Activated T-helper 1 cell treated with anti-CD3 and anti-CD28 coated beads, Interleukin-12 subunit alpha, Interleukin-12 subunit beta, Interleukin-2, Interleukin-4 antibody, amounts not matched to agents 30 ng/mL and 10 ng/mL and 1 ng/mL, durations not matched to agents 14 hours and 24 hours and 36 hours (primary cell): Measurements from ENCODE around the gene WSCD1. TPM values are rescaled to one million over a fixed set of nuclear protein-coding genes. Genes with fewer than 3 reads are reported as not detected.

ENCODE experiments used
- DNase-seq: peaks from one replicate; pipeline ENCODE4 v3.0.0; 2021; ENCODE audit warnings: low spot score
- H3K27ac Mint-ChIP-seq: one replicate; pipeline ENCODE4 v1.8.0; 2021; ENCODE audit warnings: mild to moderate bottlenecking, mixed read lengths
- H3K27me3 Mint-ChIP-seq: one replicate; pipeline ENCODE4 v1.8.0; 2022; ENCODE audit warnings: mild to moderate bottlenecking, moderate library complexity, mixed read lengths; ENCODE audit not compliant: insufficient read depth
- H3K36me3 Mint-ChIP-seq: one replicate; pipeline ENCODE4 v1.8.0; 2021; ENCODE audit warnings: low read depth, mixed read lengths
- H3K4me1 Mint-ChIP-seq: one replicate; pipeline ENCODE4 v1.8.0; 2021; ENCODE audit warnings: low read depth, mixed read lengths
- H3K4me3 Mint-ChIP-seq: one replicate; pipeline ENCODE4 v1.8.0; 2021; ENCODE audit warnings: mild to moderate bottlenecking, moderate library complexity, mixed read lengths
- H3K9me3 Mint-ChIP-seq: one replicate; pipeline ENCODE4 v1.8.0; 2021; ENCODE audit warnings: mixed read lengths
- intact Hi-C: fragments of 100-400 bp; cut with micrococcal nuclease; formaldehyde crosslinking; loops from one replicate; pipeline ENCODE4 v1.15.1; 2024
- total RNA-seq: library from RNA; stranded (reverse); gene quantifications from 2 replicates; pipeline ENCODE4 v1.2.3, GENCODE V29; 2022

Gene WSCD1
- total RNA-seq, 1 donor from 2014 or later: 0.10 TPM

DNA sequence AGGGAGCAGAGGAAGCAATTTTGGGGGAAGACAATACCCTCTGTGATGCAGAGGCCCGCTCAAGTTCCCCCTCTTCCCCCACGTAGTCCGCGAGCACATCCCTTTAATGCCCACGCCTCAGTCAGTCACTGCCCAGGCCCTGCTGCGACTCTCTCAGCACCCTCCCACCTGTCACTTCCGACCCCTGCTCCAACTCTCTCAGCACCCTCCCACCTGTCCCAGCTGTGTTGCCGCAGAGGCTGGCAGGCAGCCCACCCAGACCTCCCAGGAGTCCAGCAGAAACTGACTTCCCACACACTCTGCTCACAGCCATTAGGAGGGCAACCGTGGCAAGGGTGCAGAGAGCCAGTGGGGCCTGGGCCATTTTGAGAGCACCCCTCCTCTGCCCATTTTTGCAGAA is 92.7 kb downstream of the WSCD1 start:
- Mint-ChIP-seq H3K27me3 (no peaks in the 10 kb centered on the region), H3K36me3 (no peaks in the 10 kb centered on the region), H3K9me3 (no peaks in the 10 kb centered on the region), H3K4me3 (no peak overlapping the region), H3K4me1 (no peaks in the 10 kb centered on the region), H3K27ac (no peak overlapping the region)
- no peak for DNase-seq
- intact Hi-C loops: no loop called here

GRCh38 chr17:6163612-6164333 is 93.6 kb downstream of the WSCD1 start:
- no peak overlapping the region for H3K27ac Mint-ChIP-seq
- intact Hi-C loops: no loop called here
- H3K9me3 Mint-ChIP-seq: no peaks in the 10 kb centered on the region
- H3K36me3 Mint-ChIP-seq: no peaks in the 10 kb centered on the region
- H3K4me1 Mint-ChIP-seq: no peaks in the 10 kb centered on the region
- H3K4me3 Mint-ChIP-seq: no peak overlapping the region
- H3K27me3 Mint-ChIP-seq: no peaks in the 10 kb centered on the region
- DNase-seq: no peak

- Mint-ChIP-seq H3K27ac (no peak overlapping the region), H3K4me1 (no peaks in the 10 kb centered on the region)
Measured at GRCh38 chr17:6164996-6165395, 94.8 kb downstream of the WSCD1 start.

DNA sequence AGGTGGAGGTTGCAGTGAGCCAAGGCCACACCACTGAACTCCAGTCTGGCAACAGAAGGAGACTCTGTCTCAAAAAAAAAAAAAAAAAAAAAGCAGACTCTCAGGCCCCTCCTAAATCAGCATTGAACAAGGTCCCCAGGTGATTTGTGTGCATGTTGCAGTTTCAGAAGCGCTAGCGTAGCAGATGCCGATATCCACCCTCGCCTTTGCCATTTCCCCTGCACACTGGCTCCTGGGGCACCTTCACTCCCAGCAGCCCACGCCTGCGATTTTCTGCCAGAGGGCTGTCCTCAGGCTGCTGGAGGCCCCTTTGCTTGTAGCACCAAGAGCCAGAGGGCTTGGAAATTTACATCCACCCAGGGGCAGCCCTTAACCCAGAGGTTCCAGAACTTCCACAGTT is 95.6 kb downstream of the WSCD1 start:
- Mint-ChIP-seq H3K36me3 (no peaks in the 10 kb centered on the region), H3K9me3 (no peaks in the 10 kb centered on the region), H3K4me3 (no peak overlapping the region), H3K27ac (no peak overlapping the region), H3K4me1 (no peaks in the 10 kb centered on the region), H3K27me3 (no peaks in the 10 kb centered on the region)
- intact Hi-C loops: no loop called here
- DNase-seq: no peak

More at GRCh38 chr17:6164996-6165395, 94.8 kb downstream of the WSCD1 start:
- Mint-ChIP-seq H3K36me3 (no peaks in the 10 kb centered on the region), H3K9me3 (no peaks in the 10 kb centered on the region), H3K4me3 (no peak overlapping the region), H3K27me3 (no peaks in the 10 kb centered on the region)
- DNase-seq: no peak
- intact Hi-C loops: no loop called here

GRCh38 chr17:6166492-6167179 is 96.5 kb downstream of the WSCD1 start:
- Mint-ChIP-seq H3K27ac (no peak overlapping the region), H3K27me3 (no peaks in the 10 kb centered on the region), H3K9me3 (no peaks in the 10 kb centered on the region), H3K4me3 (no peak overlapping the region), H3K4me1 (no peaks in the 10 kb centered on the region), H3K36me3 (no peaks in the 10 kb centered on the region)
- intact Hi-C loops: no loop called here
- DNase-seq: no peak

DNA sequence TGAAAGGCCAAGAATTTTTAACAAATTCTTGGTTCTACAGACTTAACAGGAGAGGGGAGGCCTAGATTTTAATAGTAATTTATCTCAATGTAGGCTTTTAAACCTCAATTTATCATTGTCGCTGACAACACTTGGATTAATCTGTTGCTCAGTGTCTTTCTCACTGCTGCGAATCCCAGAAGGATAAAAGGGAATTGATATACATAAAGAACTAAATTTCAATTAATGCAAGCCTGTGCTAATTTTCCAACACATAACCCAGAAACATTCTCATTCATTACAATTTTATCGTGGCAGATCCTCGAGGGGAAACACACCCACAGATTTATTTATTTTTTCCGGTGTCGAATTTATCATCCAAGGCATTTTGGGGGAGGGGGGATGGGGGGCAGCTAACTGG is 98.1 kb downstream of the WSCD1 start:
- DNase-seq: no peak
- no peaks in the 10 kb centered on the region for H3K9me3 Mint-ChIP-seq
- peaks cover 2% of the 10 kb centered on the region for H3K27me3 Mint-ChIP-seq
- no peak overlapping the region for H3K27ac Mint-ChIP-seq
- H3K4me3 Mint-ChIP-seq: no peak overlapping the region
- H3K36me3 Mint-ChIP-seq: no peaks in the 10 kb centered on the region
- no peaks in the 10 kb centered on the region for H3K4me1 Mint-ChIP-seq
- intact Hi-C loops: no loop called here

DNA sequence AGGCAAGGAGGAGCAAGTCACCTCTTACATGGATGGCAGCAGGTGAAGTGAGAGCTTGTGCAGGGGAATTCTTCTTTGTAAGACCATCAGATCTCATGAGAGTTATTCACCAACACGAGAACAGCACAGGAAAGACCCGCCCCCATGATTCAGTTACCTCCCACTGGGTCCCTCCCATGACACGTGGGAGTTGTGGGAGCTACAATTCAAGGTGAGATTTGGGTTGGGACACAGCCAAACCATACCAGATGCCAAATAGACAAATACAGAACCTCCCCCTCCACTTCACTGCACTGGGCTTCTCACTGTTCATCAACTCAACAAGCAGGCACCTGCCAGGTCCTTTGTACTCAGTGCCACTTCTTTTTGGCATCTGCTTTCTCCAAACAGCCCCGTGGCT is 100.2 kb downstream of the WSCD1 start:
- Mint-ChIP-seq H3K4me1 (no peaks in the 10 kb centered on the region), H3K9me3 (no peaks in the 10 kb centered on the region), H3K4me3 (no peak overlapping the region), H3K27me3 (peaks cover 2% of the 10 kb centered on the region), H3K36me3 (no peaks in the 10 kb centered on the region), H3K27ac (no peak overlapping the region)
- DNase-seq: no peak
- intact Hi-C loops: no loop called here

DNA sequence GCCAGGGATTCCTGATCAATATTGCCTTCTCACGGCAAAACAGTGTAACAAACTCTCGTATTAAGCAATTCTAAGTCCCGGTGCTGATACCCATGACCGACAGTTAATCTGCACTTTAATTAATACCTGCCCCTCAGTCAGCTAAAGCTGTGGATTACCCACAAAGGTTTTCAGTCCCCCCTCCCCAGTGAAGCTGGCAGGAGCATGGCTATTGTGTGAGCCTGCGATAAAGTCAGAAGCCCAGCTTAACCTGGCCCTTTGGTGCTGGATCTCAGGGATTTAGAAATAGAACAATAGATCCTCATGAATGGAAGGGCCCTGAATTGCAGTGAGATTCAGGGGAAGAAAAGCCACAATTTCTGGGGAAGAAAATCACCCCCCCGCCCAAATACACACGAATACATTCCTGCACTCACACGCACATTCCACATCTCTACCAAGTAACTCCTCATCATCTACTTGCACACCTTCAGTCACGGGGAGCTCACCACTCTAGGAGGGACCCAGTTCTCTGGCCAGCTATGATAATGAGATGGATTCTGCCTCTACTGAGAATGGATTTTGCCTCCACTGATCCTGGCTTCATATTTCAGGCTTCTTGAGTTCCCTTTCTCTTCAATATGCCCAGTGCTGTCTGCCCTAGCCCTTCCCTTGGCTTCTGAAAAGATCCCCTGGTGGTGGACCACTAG is 102.6 kb downstream of the WSCD1 start:
- intact Hi-C loops: no loop called here
- Mint-ChIP-seq H3K9me3 (no peaks in the 10 kb centered on the region), H3K27ac (no peak overlapping the region)

DNA sequence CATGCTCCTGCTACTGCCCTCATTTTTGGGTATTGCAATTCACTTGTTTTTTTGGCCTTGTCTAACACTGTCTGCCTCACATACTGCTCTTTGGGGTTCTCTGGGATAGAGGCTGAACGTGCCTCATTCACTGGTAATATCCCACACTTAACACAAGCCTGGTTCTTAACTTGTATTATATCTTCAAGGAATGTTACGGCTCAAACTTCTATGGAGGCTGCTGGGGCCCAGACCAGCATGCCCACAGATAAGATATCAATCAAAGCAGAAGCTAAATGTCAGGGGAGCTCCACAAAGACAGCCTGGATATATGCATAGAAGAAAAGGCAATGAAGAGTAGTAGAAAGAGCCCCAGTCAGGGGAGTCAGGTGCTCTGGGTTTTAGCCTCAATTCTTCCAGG is 103.5 kb downstream of the WSCD1 start:
- Mint-ChIP-seq H3K9me3 (no peaks in the 10 kb centered on the region), H3K27ac (no peak overlapping the region), H3K4me1 (no peaks in the 10 kb centered on the region), H3K27me3 (peaks cover 3% of the 10 kb centered on the region), H3K4me3 (no peak overlapping the region), H3K36me3 (no peaks in the 10 kb centered on the region)
- DNase-seq: no peak
- intact Hi-C loops: no loop called here

More for the DNA sequence above, 102.6 kb downstream of the WSCD1 start:
- DNase-seq: no peak
- Mint-ChIP-seq H3K4me1 (no peaks in the 10 kb centered on the region), H3K4me3 (no peak overlapping the region), H3K27me3 (peaks cover 3% of the 10 kb centered on the region), H3K36me3 (no peaks in the 10 kb centered on the region)
